Neural progenitor cell (in vitro differentiated cells): ENCODE results near the gene ANKS1B.

Experiments used
- EZH2phosphoT487 ChIP-seq: fragments of 200-600 bp; sonication (generic); IDR thresholded peaks from 2 replicates; pipeline ENCODE4 v1.6.1; 2017; ENCODE audit warnings: antibody characterized with exemption
- TF ChIP-seq, protein P1 (sequence below): fragments of 200-600 bp; sonication (generic); IDR thresholded peaks from 2 replicates; pipeline ENCODE4 v1.5.1; 2017; ENCODE audit warnings: antibody characterized with exemption, mild to moderate bottlenecking

DNA sequence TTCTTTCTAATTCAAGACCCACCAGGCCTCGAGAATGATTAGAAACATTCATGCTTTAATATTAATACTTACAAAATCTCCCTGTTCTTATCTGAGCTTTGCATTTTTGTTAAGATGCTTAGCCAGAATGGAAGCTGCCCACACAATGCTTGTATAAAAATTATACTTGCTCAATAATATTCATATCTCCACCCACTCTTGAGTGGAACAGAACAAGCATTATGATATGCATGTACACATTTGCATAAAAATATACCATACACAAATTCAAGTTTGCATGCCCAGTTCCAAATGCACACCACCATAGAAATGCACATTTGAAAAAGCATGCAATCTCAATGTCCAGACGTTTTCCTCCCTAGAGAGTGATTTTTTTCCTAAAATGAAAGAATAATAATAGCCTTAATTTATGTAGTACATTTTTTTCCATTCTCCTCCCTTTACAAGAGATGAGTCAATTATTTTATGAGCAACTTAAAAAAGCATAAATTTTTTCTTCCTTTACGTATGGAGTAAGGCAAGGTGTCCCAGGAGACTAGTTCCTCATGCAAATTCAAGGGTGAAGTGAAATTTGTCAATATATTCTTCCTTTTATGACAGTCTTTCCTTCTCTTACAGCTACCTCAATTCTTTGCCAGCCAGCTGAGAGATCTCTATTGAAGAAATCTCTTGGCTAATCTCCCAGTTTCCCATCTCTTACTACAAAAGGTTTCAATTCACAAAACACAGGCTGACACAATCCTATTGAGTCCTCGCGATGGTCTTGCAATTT, 650.3 kb downstream of the ANKS1B start:
- TF ChIP-seq, protein P1, sequence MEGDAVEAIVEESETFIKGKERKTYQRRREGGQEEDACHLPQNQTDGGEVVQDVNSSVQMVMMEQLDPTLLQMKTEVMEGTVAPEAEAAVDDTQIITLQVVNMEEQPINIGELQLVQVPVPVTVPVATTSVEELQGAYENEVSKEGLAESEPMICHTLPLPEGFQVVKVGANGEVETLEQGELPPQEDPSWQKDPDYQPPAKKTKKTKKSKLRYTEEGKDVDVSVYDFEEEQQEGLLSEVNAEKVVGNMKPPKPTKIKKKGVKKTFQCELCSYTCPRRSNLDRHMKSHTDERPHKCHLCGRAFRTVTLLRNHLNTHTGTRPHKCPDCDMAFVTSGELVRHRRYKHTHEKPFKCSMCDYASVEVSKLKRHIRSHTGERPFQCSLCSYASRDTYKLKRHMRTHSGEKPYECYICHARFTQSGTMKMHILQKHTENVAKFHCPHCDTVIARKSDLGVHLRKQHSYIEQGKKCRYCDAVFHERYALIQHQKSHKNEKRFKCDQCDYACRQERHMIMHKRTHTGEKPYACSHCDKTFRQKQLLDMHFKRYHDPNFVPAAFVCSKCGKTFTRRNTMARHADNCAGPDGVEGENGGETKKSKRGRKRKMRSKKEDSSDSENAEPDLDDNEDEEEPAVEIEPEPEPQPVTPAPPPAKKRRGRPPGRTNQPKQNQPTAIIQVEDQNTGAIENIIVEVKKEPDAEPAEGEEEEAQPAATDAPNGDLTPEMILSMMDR = no peak
- TF ChIP-seq EZH2phosphoT487 = no peak
